CD4-positive, alpha-beta T cell treated with Interferon gamma for 1 hour (primary cell): ENCODE measurements around the gene NEK9.
A peak's percentile ranks its signal among the peaks of the same experiment; 100 is the strongest.

Source experiments
- DNase-seq: peaks from one replicate; pipeline ENCODE4 v3.0.0-alpha.2; 2020

Gene NEK9

DNA sequence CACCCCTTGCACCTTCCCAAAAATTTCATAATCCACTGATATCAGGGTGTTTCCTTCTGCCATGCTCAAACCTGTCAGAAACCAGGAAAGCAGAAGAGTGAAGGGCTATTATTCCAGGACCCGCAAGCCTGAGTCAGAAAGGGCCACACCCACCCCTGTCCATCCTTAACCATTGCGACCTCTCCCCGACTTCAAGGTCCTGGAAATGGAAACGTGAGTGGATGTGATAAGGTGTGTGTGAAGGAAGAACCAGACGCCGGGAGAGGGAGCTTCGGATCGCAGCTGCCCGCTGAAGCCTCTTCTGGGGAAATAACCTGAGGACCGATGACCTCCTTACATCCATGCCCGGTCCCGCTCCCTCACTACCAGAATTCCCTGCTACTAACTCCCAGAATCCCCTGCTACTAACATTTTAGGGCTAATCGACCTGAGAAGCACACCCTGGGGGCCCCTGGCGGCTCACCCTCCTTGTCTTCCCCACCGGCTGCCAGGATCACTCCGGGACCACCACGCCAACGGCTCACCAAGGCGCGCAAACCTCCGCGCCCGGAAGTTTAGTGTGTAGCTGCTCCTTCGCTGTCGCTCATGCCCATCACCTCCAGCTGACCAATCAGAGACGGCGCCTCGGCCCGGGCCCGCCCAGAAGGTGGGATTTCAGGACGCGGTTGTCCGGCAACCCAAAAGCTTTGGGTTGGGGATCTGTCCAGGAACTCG is 63.2 kb downstream of the NEK9 start, which contains the start of gene ACYP1:
Gene ACYP1 (minus strand): TSS at position 534 of the 714 bp plus-strand sequence. CDS start 471 bp downstream, at position 63.
- DNase-seq: peak; percentile 89

GRCh38 chr14:75063013-75063412 is 63.8 kb downstream of the NEK9 start:
- DNase-seq: no peak

- no peak for DNase-seq
Measured at GRCh38 chr14:75060420-75060819, 66.4 kb downstream of the NEK9 start.

GRCh38 chr14:75059642-75060041 is 67.2 kb downstream of the NEK9 start:
- no peak for DNase-seq

GRCh38 chr14:75054421-75054820 is 72.4 kb downstream of the NEK9 start:
- DNase-seq: no peak

DNA sequence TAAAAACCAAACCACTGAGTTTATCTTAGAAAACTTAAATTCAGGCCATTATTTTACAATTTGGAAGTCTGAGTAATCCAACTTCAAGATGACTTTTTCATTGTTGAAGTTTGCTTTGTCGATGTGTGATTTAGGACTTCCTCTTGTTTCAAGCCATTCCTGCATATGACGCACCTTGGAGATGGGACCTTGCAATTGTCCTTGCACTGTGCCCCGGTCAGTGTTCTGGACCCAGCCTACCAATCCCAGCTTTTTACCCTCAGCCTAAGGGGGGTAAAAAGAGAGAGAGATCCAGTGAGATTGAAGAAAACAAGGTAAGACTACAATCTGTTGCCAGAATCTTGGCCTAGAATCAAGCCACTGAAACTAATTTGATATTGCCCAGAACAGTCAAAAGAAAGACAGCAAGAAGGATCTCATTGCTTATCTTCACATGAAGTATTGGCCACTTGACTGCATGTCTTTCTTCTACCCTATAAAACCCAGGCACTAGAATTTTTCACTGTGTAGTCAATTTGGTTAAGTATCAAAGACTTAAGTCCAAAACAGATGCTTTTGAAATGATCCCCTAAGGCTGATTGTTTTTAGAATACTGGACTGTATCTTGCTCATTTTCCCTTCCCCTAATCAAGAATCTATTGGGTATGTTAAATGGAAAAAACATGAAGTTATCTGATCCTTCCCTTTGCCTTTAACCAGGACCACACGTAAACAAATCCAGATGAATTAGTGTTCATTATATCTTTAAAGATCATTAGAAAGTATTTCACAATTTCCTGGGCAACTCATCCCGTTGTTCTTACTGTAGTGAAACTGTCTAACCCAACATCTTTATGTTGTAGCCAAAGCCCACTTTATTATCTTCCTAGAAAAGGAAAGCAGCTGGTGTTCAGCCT is 73.2 kb downstream of the NEK9 start:
- no peak for DNase-seq

GRCh38 chr14:75051556-75051899 is 75.3 kb downstream of the NEK9 start:
- no peak for DNase-seq

GRCh38 chr14:75050852-75051555 is 75.8 kb downstream of the NEK9 start, which contains the start of gene MLH3:
Gene MLH3 (minus strand): TSS chr14:75051467. CDS start chr14:75049655, 1,812 bp downstream.
- DNase-seq: peak; percentile 79

- DNase-seq: no peak
Measured at GRCh38 chr14:75049731-75050201, 77.1 kb downstream of the NEK9 start.

GRCh38 chr14:75049136-75049535 is 77.7 kb downstream of the NEK9 start:
- no peak for DNase-seq

DNA sequence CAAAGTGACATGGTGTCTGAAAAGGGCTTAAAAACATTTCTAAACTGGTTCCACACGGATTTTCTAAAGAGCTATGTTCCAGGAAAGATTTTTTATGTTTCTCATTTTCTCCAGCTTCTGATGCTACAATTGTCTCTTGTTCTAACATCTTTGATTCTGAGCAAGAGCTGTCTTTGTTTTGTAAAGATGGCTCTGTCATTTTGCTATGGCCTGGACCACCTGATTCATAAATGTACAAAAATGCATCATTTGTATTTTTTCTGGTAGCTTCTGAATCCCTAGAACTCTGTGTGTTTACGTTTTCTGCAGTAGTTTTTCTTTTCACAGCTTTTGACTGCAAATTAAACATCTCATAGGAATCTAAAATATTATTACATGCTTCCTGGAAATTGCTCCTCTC is 78.7 kb downstream of the NEK9 start:
- no peak for DNase-seq

DNA sequence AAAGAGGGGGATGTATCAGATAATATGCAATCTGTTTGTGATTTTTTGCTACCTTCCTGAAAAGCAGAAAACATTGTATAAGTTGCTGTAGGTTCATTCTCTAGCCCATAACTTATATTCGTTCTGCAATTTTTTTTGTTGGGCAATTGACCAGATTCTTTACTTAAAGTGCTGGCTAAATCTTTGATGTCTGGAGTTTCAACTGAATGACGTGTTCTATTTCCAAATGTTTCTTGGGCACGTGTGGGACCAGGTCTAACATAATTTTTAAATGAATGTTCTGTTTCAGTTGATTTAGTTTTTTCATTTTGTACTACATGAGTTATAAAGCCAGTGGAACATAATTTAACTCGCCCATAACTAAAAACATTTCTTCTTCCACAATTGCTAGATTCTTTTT is 79.3 kb downstream of the NEK9 start:
- no peak for DNase-seq

DNA sequence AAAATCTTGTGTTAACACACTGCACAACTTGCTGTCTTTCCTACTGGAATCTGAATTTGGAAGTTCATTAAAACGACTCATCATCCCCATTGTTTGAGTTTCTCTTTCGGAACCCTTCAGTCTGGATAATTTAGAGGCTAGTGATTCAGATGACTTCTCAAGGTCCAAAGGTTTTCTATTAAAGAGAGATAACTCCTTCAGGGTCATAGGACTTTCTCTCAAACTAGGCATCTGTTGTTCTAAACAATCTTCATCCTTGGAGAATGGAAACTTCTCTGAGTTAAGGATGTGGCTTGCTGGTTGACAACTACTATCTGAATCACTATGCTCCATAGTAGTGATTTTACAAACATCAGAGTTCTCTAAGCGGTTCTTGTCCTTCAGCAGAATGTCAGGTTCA is 79.9 kb downstream of the NEK9 start:
- DNase-seq: no peak

DNA sequence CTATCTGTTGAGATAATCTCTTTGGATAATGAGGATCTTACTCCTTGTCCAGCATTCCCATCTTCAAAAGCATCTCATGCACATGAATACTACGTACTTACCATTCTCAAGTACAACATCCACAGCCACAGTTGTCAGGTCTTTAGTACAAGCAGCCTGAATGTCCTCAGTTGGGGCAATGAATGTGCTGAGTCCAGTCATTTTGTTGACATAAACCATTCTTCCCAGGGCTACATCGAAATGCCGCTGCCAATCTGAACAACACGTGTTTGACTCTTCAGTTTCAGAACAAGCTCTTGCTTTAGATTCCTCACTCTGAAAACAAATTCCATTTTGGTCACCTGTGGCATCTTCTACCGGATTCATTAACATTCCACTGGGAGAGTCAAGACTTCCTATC is 80.6 kb downstream of the NEK9 start:
- DNase-seq: no peak

GRCh38 chr14:75044752-75045151 is 82.1 kb downstream of the NEK9 start:
- DNase-seq: no peak

DNA sequence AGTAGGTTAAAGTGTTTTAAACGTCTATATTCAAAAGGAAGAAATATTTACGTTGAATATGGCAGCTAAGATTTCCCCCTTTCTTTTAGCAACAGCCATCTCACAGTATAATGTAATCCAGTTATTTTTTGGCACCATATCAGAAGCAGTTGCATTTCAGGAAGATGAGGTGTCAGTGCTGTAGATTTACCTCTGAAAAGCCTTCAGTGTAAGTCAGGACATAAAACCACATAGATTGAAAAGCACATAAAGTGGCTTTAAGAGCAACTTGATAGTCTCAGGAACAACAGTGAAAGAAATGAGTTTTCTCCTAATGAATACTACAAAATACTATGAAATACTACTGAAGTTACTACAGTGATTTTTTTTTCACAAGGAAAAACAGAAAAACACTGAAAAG is 82.5 kb downstream of the NEK9 start:
- DNase-seq: no peak

DNA sequence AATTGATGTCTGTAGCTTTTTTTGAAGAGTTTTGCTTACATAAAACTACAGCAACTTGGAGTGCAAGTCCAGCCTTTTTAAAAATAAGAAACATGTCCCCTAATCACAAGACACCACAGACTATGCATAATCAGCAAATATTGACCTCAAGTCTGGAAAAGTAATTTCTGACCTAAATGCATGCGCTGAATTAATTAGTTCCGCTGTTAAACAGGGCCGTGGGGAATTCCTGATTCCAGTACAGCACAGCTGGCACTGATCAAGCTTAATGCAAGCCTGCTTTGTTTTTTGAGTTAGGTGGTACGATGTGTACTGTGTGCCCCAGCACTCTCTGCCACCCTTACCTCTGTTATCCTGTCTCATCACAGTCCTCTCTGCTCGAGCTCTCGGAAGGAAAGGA is 84.8 kb downstream of the NEK9 start:
- no peak for DNase-seq

GRCh38 chr14:75041613-75042012 is 85.2 kb downstream of the NEK9 start:
- DNase-seq: no peak

- DNase-seq: no peak
Measured at GRCh38 chr14:75040959-75041358, 85.9 kb downstream of the NEK9 start.

GRCh38 chr14:75040507-75040906 is 86.3 kb downstream of the NEK9 start:
- DNase-seq: no peak

GRCh38 chr14:75032939-75033338 is 93.9 kb downstream of the NEK9 start:
- DNase-seq: no peak

- no peak for DNase-seq
Measured at GRCh38 chr14:75030147-75030546, 96.7 kb downstream of the NEK9 start.
